NAMALWA (cell line): Measurements from ENCODE around the gene TMEM140.

Source experiments
- DNase-seq: peaks from one replicate; pipeline ENCODE4 v3.0.0-alpha.2; 2015; ENCODE audit warnings: low spot score

The TMEM140 gene

DNA sequence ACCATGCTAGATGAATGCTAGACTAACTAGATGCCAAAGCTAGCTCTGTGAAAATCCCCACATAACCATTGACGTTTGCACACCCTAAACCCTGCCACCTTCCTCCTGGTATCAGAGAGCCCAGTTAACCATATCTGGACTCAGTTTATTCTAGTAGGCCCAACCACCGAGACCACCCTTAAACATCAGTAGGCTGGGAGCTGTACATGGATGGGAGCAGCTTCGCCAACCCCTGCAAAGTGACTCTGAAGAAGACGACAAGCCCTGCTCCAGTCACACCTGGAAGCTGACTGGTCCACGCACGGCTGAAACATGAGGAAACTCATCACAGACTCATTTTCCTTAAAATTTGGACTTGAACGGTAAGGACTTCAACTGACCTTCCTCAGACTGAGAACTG is 27.1 kb downstream of the TMEM140 start:
- DNase-seq: no peak

DNA sequence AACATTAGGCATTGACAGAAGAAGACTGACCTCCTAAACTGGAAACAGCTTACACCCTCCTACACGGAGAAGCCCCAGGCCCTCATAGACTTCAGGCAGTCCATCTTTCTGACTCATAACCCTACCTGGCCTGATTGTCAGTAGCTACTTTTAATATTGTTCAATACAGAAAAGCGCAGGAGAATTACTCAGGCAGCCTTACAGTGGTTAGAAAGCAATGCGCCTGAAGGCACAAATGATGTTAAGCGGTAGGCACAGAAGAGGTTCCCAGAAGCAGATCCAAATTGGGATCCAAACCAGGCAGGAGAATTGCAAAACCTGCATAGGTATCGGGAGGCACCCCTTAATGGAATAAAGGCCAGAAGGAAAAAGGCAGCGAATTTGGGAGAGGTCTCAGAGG is 28.1 kb downstream of the TMEM140 start:
- DNase-seq: no peak

DNA sequence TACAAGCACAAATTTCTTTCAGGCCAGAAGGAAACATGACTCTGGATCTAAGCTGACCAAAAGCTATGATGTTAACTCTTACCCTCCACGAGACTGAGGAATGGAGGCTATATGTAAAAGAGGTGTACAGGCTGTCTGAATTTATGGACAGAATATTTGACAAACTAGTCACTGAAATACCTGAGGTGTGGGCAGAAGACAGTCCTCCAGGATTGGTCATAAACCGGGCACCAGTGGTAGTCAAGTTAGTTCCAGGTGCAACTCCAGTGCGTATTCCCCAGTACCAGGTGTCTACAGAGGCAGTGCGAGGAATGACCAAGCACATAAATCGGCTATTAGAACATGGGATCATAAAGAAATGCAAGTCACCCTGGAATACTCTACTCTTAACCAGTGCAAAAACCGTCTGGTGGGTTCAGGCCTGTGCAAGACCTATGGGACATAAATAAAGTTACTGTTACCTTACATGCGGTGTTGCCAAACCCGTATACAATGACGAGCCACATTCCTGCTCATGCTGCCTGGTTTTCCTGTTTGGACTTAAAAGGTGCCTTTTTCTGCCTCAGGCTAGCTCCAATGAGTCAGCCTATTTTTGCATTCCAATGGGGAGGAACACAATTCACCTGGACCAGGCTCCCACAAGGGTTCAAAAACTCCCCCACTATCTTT is 29.3 kb downstream of the TMEM140 start:
- DNase-seq: no peak

DNA sequence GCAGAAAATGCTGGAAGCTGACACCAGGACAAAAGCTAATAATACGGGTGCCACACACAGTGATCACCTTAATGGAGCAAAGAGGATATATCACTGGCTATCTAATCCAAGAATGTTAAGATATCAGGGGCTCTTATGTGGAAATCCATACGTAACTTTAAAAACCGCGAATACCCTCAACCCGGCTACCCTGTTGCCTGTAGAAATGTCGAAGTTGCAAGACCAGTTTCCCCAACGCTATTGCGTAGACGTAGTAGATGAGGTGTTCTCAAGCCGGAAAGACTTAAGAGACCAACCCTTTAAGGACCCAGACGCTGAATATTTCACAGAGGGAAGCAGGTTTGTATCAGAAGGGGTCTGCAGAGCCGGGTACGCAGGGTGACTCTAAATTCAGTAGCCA is 30.5 kb downstream of the TMEM140 start:
- DNase-seq: no peak

DNA sequence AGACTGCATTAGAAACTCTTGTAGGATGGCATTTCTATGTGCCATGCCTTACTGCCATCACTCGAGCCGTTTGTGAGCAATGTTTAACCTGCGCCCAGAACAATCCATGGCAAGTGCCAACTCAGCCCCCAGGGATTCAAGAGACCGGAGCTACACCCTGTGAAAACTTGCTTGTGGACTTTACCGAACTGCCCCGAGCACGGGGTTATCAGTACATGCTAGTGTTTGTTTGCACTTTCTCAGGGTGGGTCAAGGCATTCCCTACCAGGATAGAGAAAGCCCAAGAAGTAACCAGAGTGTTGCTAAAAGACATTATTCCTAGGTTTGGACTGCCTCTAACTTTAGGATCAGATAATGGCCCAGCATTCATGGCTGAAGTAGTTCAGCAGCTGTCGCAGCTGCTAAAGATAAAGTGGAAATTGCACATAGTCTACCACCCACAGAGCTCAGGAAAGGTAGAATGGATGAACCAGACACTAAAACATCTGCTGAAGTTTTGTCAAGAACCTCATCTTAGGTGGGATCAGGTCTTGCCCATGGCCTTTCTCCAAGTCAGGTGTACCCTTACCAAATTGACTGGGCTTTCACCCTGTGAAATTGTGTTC is 31.6 kb downstream of the TMEM140 start:
- DNase-seq: no peak

DNA sequence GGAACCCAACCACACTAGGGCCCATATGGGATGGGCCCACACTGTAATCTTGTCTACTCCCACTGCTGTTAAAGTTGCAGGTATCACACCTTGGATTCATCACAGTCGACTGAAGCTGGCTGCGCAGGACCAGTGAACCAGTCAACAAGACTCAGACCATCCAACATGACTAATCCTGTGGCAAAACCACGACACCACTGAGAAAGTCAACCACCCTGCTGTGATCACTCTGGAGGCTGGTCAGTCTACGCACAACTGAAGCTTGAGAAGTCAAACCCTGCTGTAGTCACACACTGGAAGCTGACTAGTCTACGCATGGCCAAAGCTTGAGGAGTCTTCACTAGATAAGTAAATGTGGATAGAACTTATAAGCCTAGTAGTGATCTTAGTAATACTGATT is 32.2 kb downstream of the TMEM140 start:
- no peak for DNase-seq

DNA sequence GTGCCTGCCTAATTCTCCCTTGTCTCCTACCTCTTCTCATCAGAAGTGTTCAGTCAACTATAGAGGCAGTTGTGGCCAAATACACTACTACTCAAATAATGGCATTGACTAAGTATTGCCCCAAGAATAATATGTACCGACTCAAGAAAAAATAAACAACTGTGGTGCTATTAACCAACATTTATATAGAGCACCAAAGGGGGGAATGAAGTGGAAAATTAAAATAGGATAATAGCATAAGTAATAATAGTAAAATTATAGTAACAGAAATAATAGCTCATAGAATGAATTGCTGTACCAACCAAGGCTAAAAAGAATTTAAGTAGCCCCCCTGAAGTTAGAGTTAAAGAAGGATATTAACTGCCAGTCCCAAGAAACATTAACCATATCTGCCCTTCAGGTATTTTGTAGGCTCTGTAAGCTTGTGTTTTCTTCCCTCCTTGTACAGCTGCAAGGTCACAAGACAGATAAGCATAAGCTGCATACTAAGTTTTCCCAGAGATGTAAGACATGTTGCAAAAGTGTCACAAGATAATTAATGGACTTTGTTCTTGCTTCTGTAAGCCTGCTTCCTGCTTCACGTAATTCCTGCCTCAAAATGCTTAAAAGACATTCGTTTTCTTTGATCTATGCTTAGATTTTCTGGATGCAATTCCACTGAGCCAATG is 33.5 kb downstream of the TMEM140 start:
- DNase-seq: no peak

DNA sequence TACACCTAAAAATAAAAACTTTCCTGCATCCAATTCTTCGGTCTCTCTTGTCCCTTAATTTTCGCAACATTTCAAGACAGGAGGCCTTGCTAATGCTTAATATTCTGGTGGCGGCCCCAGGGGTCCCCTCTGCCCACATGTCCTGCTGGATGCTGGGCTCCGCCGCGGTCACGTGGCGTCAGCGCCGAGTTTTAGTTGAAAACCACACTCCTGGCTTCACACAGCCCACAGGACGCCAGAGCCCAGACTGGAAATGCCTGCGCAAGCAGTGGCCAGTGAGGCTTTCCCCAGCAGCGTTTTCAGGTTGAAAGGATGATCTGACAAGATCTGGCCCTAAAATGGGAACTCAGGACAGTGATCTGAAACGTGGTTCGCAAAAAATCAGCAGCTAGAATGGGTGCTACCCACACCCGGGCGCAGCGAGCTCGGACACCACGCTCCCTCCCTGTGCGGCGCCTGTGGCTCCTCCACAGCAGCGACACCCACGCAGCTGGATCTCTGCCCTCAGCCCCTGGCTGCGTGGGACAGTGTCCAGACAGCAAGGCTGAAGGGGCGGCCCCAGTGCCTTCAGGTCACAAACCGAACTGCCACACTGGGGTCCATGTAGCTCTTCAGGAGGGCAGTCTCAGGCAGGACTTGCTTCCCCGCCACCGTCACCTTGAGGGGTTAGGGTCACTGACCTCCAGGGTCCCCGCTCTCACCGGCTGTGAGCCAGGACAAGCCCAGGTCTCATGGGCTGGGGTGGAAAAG is 34.2 kb downstream of the TMEM140 start:
- DNase-seq: no peak

DNA sequence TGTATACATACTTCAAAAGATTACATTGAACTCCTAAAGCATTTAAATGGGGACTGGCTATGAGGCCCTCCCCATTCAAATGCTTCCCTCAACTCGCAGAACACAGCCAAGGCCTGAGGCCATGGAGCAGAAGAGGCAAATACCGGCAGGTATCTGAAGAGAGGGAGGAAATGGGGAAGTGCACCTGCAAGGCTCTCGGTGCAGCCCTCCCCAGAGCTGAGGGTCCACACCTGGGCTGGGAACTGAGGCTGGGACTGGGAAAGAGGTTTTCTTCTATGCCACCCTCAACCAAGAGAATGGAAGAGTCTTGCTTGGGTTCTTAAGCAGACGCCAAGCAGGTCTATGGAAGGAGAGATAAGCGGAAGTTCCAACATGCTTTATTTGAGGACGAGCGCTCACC is 35.6 kb downstream of the TMEM140 start:
- no peak for DNase-seq

DNA sequence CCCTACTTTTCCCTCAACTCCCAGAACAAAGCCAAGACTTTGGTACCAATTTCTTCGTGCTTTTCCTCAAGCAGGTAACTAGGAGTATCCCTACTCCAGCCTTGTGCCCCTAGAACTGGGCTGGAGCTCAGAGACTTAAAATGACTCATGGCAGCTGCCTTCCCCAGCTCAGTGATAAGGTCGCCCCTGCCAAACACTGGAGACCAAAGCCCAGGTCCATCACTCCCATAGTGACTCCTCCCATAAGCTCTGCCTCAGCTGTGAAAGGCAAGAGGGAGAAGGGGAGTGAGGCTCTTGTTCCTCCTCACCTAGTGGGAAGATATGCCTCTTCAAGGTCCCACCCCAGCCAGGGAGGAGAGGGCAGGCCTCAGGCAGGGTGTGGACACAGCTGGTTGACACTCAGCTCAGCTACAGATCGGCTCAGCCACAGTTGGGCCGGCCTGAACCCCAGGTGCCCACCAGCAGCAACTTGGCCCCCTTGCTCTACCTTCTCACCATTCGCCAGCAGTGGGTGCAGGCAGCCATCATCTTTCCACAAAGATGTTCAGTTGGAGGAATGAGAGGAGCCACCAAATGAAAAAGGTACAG is 36.5 kb downstream of the TMEM140 start:
- no peak for DNase-seq

DNA sequence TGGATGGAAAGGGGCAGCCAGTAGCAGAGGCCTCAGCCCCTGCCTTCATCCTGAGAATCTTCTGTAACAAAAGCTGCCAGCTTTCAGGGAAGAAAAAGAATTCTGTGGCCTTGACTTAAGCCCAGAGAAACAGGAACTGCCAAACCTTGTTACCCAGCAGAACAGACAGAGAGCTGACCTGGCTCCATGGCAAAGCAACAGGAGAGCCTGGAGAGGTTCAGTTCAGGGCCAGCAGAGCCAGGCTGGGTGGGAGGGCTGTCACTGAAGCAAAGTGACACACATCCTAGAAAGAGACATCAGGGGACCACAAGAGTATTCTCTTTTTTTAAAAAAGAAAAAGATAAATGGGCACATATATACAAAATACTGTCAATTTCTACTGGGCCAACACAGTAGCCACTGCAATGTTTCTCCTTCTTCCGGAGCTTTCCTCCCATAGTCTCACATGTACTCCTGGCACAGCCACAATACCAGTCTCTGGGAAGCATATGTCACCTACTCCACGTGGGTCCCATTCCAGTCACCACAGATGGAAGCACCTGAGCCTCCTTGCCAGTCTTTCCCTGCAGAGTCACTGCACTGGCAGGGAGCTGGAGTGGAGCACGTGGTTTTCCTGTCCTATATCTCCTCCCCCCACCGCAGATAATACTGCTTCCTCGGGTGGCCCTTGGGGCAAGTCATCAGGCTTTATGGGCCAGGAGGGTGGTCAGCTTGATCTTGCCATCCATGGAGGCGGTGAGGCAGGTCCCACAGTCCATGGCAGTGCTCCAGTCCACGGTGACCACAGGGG is 37.8 kb downstream of the TMEM140 start:
- DNase-seq: no peak

DNA sequence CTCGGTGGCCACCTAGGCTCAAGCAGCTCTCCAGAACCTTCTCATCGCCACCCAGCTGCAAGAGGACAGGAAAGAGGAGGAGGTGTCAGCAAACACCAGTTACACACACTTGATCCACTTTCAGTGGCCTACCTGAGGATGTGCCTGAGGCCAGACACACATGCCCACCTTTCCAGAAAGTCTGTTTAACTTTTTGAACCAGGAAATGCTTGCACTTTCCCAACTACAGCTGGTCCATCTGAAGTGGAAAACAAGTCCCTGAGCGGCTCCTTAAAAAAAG is 38.3 kb downstream of the TMEM140 start:
- no peak for DNase-seq

DNA sequence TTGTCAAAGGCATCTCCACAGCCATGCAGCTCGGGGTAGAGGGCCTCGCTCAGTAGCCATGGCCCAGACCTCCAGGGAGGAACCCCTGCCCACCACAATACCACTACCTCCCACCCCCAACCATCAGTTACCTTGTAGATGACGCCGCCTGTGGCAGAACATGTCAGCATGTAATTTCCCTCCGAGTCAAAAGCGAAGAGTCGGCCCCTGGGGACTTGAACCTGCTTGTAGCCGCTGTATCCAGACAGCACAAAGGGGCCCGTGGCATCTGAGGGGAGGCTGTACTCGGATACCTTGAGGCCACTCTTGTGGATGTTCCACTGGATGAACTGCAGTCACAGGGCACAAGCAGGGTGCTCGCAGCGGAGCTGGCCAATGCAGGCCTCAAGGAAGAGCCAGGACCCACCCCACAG is 39.0 kb downstream of the TMEM140 start:
- no peak for DNase-seq

DNA sequence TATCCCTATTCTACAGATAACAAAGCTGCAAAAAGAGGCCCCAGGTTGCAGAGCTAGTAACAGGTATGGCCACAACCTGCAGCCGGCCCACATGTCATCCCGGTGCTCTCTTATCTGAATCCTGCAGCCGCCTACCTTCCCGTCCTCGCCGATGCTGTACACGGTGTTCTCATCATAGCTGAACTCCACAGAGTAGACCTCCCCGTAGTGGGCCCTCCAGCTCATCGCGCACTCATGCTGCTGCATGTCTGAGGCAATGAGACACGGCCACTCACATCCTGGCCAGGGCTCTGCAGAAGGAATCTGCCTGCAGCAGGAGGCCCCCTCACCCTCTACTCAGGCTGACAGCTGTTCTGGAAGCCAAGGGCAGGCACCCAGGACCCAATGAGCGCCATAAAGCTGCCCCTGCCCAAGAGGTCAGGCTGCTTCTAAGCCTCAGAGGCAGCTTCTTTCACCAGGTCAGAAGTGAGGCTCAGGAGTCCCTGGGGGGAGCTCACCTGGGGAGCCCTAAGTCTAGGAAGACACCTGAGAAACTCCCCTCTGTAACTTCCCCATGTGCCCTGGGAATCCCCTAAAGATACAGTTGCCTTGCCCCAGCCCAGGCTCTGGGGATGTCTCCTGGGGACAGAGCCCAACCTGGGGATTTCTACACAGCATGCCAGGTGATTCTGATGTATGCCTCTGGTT is 40.6 kb downstream of the TMEM140 start:
- no peak for DNase-seq

DNA sequence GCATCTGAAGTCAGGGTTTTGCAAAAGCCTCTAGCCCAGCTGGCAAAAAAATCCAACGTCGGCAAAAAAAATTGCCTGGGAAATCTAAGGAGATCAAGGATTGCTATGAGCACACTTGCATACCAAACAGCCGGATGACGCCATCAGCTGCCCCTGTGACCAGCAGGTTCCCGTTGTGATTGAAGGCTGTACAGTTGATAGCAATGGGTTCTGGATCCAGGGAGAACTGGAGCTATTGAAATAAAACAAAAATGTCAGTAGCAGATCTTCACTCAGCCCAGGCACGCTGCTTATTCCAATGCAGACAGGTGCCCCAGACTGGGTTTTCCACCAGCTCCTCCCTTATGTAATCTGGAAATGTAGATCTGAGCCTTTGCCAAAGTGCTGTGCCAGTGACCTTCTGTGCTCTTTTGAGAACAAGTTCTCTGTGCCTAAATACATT is 41.4 kb downstream of the TMEM140 start:
- no peak for DNase-seq

DNA sequence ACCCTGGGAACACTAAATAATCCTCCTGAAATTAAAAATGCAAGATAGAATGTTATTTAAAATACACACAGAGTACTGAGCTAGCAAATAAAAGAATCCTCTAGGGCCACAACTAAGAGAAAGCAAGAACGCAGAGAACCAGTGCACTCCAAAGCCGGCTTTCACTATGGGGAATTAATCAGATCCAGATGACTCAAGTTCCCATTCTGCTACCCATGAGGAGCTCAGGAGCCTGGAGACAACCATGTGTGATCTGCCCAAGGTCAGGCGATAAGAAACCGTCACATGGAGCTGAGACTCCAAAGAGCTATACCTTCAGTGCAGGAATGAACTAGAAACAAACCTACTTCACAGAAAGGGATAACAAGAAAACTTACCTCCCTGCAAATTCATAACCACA is 42.1 kb downstream of the TMEM140 start:
- no peak for DNase-seq

DNA sequence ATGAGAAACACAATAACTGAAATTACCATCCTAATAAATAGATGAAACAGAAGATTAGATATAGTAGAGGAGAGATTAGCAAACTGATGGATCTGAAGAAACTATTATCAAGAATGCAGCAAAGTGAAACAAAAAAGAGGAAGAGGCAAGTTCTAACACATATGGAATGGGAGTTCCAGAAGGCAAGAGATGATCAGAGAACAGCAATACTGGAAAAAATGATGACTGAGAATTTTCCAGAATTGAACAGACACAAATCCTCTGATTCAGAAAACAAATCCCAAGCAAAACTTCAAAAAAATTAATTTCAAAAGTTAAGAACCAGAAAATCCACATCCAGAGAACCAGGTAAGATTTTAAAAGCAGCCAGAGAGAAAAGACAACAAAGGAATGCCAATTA is 42.8 kb downstream of the TMEM140 start:
- no peak for DNase-seq

DNA sequence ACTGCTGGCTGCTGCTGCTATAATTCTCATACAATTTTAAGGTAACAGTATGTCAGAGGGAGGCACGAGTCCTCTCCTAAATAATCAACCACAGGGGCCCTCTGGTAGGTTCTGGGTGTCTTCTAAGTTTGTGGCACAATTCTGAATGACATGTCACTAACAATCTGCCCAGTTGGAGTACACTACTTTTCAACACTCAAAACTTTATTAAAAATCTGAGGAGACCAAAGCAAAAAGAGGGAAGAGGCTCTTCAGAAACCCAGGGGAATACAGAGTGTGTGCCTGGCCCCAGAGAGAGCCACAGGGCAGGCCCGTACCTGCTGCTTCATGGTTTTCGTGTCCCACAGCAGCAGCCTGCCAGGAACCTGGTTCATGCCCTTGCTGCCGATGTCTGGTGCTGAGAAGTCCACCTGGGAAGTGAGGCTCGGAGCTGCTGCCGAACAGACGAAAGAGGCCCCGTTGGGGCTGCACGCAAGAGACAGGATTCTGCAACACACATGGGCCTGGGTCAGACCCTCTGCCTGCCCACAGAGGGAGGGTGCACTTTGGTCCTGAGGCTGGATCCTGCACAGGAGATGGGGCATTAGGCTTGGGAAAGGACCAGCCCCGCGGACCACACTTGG is 45.2 kb downstream of the TMEM140 start:
- DNase-seq: no peak

DNA sequence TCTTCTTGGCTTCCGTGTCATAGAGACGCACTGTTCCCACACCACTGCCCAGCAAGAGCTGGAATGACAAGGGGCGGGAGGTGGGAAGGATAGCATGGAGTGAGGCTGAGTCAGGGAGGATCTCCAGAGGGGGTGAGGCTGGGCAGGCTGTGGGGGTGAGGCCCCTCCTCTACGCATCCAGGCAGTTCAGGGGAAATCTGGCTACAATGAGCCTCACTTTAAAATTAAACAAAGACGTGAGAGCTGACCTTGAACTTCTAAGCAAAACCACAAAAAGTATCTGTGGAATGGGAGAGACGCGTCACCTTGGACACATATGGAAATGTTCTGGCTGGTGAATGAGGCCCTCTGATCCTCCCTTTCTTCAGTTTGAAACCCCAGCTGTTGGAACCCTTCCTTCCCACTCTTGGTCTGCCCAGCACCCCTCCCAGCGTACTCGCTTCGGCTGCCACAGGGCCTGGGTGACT is 45.8 kb downstream of the TMEM140 start:
- no peak for DNase-seq

DNA sequence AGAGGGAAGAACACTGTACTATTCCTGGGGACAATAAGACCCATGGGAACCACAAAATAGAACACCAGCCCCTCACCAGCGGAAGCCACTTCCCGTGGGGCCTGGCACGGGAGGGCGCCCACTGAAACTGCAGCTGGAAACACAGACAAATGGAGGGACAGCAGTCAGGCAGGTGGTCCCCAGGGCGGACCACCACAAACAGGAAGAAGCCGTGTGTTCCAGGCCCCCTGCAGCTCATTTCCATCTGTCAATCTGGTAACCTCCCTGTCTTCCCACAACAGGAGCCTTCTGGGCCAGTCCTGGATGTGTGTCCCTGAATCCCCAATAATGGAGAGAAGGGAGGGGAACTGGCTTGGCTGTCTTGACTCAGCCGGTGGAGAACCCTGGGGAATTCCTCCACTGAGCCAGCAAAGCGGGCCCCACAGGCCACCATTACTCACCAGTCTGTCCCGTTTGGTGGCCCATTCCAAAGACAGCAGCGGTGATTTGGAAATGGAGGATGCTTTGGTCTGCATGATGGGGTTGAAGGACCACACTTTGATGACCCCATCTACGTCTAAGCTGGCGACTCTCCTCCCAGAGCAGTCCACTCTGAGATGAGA is 46.7 kb downstream of the TMEM140 start:
- no peak for DNase-seq
